Adipose tissue (tissue), 3 donors: ENCODE data around the gene GNAQ. TPM values are rescaled to one million over a fixed set of nuclear protein-coding genes. Genes with fewer than 3 reads are reported as not detected.
"Not testable (repeated sequence)": the region's sequence is repeated elsewhere in the genome, so short reads cannot be mapped to it uniquely, and the experiment has no call there.

Experiments used
- H3K27ac ChIP-seq: one replicate; pipeline ENCODE4 v1.5.1; 2013; ENCODE audit warnings: low read depth, low read length
- WGBS, 3 donors: extraction: QIAGEN DNeasy Blood & Tissue Kit; methylation state at CpG; one replicate each; pipeline ENCODE4 v1.1.7; 2013; 5-methylcytosine and 5-hydroxymethylcytosine counted together
- polyA plus RNA-seq, 3 donors: library from polyadenylated mRNA; stranded (reverse); fragments of 200-250 nt; gene quantifications; one replicate each; pipeline ENCODE4 v1.2.3, GENCODE V29; 2013
- donor health status: healthy with polysubstance abuse.
- donor health status: Bipolar disorder and iron deficiency.
- donor health status: healthy.

GNAQ gene
- polyA plus RNA-seq, 3 donors: 6.3 to 24.9 (median 16.8) TPM

DNA sequence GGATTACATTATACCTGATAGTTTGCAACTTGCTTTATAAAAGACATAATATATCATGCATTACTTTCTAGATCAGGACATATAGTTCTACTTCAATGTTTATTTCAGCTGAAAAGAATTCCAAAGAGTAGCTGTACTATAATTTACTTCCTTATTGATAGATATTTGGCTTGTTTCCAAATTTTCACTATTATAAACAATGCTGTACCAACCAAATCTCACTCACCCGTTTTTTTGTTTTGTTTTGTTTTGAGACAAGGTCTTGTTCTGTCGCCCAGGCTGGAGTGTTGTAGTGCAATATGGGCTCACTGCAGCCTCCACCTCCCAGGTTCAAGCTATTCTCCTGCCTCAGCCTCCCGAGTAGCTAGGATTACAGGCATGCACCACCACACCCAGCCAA, 132.7 kb downstream of the GNAQ start:
- no peak overlapping the region for H3K27ac ChIP-seq
- WGBS, 3 donors: 54 to 67% (median 58%) methylated on average over 3 of the region's 3 CpGs

- H3K27ac ChIP-seq: no peak overlapping the region
These were observed 134.5 kb downstream of the GNAQ start for GRCh38 chr9:77896938-77897667.

GRCh38 chr9:77896269-77896937, 135.2 kb downstream of the GNAQ start:
- WGBS, 3 donors: 58 to 85% (median 62%) methylated on average over 2 of the region's 2 CpGs
- no peak overlapping the region for H3K27ac ChIP-seq

More at GRCh38 chr9:77896938-77897667, 134.5 kb downstream of the GNAQ start:
- WGBS, 3 donors: 55 to 71% (median 67%) methylated on average over 8 of the region's 8 CpGs

- no peak overlapping the region for H3K27ac ChIP-seq
- WGBS, 3 donors: 94 to 97% (median 95%) methylated on average over 3 of the region's 3 CpGs
These were observed 137.9 kb downstream of the GNAQ start for GRCh38 chr9:77893706-77894105.

GRCh38 chr9:77892955-77893514, 138.6 kb downstream of the GNAQ start:
- no peak overlapping the region for H3K27ac ChIP-seq
- WGBS, 3 donors: 93 to 97% (median 94%) methylated on average over 3 of the region's 3 CpGs

DNA sequence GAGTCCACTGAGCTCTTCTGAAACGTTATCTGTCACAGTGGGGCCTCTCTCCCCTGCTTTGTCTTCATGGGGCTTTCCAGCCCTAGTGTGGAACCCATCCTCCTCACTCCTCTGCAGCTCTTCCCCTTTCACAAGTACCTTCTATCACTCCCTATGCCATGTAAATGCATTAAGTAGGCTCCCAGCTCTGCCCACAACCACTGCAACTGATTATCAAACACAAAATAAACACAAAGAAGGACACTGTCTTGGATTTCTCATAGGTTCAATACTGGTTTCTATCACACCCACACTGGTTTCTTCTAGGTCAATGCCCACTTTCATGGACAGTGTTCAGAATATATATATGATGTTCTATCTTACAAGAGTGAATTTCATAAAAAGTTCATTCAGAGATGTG, 139.4 kb downstream of the GNAQ start:
- 43 to 77% (median 48%) methylated on average over 1 of the region's 1 CpG for WGBS, 3 donors

DNA sequence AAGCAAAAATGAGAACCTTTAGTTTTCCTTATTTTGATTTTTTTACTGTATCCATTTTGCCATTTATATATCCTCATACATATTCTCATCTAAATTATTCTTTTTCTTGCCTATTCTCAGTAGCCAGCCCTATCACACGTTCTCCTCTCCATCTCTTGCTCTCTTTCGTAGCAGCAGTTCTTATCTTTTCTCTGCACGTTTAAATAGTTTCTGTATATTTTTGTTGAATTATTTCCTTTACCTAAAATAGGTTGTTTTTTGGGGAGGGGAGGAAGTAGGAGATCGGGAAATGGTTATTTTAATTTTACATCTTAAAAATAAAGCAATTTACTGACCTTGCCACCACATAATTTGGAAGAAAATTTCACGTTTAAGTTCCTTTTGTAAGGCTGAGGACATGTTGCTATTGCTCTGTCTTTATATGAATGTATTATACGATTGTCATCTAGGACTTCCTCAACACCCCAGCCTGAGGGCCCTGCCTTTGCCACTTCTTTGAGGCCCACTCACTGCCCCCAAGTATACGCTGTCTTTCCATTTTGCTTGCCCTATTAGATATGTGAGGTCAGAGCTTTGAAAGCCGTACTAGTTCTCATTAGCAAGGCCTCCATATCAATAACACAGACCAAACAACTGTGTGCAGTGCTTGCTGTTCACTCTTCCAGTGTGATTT, 140.3 kb downstream of the GNAQ start:
- H3K27ac ChIP-seq: no peak overlapping the region
- WGBS, 3 donors: 56 to 80% (median 61%) methylated on average over 8 of the region's 8 CpGs

More for the DNA sequence above, 139.4 kb downstream of the GNAQ start:
- no peak overlapping the region for H3K27ac ChIP-seq

DNA sequence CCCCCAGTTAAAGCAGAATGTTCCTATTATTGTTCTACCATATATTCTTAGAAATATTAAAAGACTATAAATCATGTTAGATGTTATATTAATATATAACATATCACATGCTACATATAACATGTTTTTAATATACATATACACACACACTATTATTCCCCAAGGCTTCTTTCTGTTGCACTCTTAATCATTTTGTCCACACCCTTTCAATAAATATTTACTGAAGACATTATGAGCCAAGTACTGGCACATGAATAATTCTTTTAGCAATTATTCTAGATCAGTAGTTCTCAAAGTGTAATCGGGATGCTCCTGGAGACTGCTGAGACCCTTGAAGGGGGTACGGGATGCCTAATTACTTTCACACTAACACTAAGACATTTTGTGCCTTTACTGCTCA, 143.9 kb downstream of the GNAQ start:
- 63 to 95% (median 85%) methylated on average over 2 of the region's 2 CpGs for WGBS, 3 donors
- H3K27ac ChIP-seq: no peak overlapping the region

GRCh38 chr9:77885104-77885672, 146.4 kb downstream of the GNAQ start:
- H3K27ac ChIP-seq: no peak overlapping the region
- WGBS, 3 donors: 53 to 80% (median 61%) methylated on average over 3 of the region's 3 CpGs

DNA sequence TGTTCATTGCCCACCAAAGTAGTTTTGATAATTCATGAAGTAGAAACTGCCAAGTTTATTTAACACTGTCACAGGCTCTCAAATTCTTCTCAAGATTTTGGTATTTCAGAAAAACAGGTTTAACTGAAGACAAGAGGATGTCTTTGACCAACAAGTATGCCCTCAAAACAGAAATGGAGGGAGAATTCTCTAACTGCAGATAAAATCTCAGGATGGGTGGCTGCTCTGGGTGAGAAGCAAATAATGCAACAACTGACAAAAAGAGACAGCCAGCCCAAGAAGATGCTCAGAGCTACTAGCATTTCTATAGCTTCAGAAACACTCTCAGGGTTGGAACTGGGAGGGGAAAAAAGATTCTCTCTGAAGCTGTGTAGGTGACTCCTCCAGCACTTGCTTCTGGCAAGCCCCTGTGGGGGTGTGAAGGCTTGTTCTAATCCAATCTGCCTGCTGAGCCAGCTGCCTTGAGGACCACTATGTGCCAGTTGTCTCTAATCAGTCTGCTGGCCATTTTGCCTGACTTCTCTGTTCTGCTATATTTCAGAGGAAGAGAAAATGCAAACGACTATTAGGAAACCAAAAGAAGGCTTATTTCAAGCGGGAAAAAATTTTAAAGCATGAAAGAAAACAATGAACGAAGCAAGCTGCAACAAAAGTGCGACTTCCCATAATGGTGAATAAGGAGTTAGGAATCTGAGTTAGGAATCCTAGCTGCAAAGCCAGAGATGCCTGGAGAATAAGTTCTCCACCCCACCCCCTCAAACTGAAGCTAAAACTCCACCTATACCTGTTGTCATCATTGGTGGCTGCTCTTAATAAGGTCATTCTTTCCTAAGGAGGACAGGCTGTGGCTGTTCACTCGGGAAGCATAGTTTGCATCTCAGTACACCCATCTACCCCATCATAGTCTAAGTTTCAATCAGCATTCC, 147.5 kb downstream of the GNAQ start:
- 70 to 75% (median 71%) methylated on average over 5 of the region's 5 CpGs for WGBS, 3 donors

DNA sequence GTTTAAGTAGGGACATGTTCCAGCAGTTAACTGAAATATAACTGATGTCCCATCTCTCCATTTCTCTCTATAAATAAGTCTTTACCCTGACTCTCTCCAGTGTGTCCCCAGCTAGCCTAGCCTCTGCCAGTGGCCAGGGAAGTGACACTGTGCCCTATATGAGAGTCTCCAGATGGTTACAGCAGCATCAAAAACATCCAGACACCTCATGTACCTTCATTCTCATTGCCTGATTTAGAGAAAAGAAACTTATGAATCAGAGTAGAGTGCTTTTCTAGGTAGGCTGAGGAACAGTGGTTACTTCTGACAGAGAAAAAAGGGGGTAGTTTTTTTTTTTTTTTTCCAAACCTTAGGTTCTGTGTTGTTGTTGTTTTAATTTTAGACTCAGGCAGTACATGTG, 148.5 kb downstream of the GNAQ start:
- no peak overlapping the region for H3K27ac ChIP-seq

More for the DNA sequence above, 147.5 kb downstream of the GNAQ start:
- H3K27ac ChIP-seq: no peak overlapping the region

GRCh38 chr9:77882294-77882693, 149.3 kb downstream of the GNAQ start:
- 70 to 79% (median 76%) methylated on average over 4 of the region's 4 CpGs for WGBS, 3 donors
- H3K27ac ChIP-seq: no peak overlapping the region

DNA sequence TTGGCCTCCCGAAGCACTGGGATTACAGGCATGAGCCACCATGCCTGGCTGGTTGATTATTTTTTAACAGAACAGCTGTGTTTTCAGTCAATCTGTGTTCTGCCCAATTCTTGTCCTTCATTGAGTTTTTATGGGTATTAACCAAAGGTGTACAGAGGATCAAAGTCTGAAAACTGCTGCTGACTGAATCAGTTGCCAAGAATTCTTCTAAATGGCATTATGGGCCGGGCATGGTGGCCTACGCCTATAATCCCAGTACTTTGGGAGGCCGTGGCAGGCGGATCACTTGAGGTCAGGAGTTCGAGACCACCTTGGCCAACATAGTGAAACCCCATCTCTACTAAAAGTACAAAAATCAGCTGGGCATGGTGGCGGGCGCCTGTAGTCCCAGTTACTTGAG, 150.0 kb downstream of the GNAQ start:
- H3K27ac ChIP-seq: not testable (repeated sequence)
- 91 to 98% (median 97%) methylated on average over 8 of the region's 8 CpGs for WGBS, 3 donors

DNA sequence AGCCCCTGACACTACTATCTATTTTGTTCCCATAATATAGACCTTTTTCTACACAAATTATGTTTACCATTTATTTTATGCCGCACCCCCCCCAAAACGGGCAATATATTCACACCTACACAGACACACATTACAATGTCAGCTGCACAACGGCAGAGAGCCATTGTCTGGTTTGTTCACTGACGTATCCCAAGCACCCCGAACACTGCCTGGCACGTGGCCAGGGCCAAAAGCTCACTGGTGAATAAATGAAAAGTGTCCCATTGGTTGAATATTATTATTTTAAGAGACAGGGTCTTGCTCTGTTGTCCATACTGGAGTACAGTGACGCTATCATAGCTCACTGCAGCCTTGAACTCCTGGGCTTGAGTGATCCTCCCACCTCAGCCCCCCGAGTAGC, 150.5 kb downstream of the GNAQ start:
- no peak overlapping the region for H3K27ac ChIP-seq
- WGBS, 3 donors: 78 to 83% (median 83%) methylated on average over 8 of the region's 8 CpGs

GRCh38 chr9:77879437-77879943, 152.1 kb downstream of the GNAQ start:
- no peak overlapping the region for H3K27ac ChIP-seq
- 49 to 64% (median 61%) methylated on average over 8 of the region's 8 CpGs for WGBS, 3 donors

- 52 to 91% (median 64%) methylated on average over 5 of the region's 5 CpGs for WGBS, 3 donors
- H3K27ac ChIP-seq: not testable (repeated sequence)
These were observed 152.8 kb downstream of the GNAQ start for GRCh38 chr9:77878793-77879192.

- WGBS, 3 donors: 89 to 100% (median 92%) methylated on average over 1 of the region's 1 CpG
- no peak overlapping the region for H3K27ac ChIP-seq
These were observed 153.6 kb downstream of the GNAQ start for GRCh38 chr9:77877976-77878375.

DNA sequence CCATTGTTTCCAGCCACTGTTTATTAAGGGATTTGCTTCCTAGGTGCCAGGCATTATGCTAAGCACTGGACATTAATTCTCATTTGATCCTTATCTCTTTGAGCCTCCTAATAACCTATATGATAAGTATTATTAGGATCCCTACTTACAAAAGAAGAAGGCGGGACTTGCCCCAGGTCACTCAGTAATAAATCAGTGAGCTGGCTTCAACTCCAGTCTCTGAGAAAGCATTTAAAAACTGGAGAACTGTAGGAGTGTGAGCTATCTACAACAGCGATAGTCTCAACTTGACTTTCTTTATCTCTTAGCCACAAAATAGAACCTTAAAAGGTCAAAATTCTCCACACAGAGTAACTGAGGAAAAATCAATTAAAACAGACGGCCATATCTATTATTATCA, 155.0 kb downstream of the GNAQ start:
- H3K27ac ChIP-seq: no peak overlapping the region
- 50 to 81% (median 80%) methylated on average over 3 of the region's 3 CpGs for WGBS, 3 donors
